Spleen (tissue), 7 donors: Measurements from ENCODE around the gene ITPR2.

Experiments
- CTCF ChIP-seq, 11 experiments: fragments of 200-600 bp in 7 of 11; fragments of 450-650 bp in 4 of 11; sonication (generic) in 4 of 11; IDR thresholded peaks in 8 of 11; conservative IDR thresholded peaks in 3 of 11; 1 replicate in 7 of 11; 2 replicates in 4 of 11; pipeline versions ENCODE4 v1.4.0 to v1.8.0; 2016 to 2021; ENCODE audit warnings: antibody characterized with exemption in 11 of 11, inconsistent platforms in 4 of 11, mild to moderate bottlenecking in 1 of 11
- POLR2A ChIP-seq, 3 donors: fragments of 450-650 bp; IDR thresholded peaks; one replicate each; pipeline ENCODE4 v1.5.1; 2017; ENCODE audit warnings: antibody characterized with exemption in 3 of 3, mild to moderate bottlenecking in 1 of 3
- donor health status: DM: no; HTN: no; CAD: no; lungs with moderate emphysema.
- donor health status: DM: no; HTN: no; CAD: no.
- donor health status: DM: no; HTN: no; CAD: no.

GRCh38 chr12:26287671-26288381 is 545.2 kb downstream of the ITPR2 start:
- TF ChIP-seq CTCF (IDR thresholded peaks at IDR 0.05 in 8 of 11, conservative IDR thresholded peaks at IDR 0.05 in 3 of 11) (no peak), POLR2A (IDR thresholded peaks at IDR 0.05) (no peak)
